ENCODE data around the gene DEPP1. TPM values are rescaled to one million over a fixed set of nuclear protein-coding genes. Genes with fewer than 3 reads are reported as not detected.

Gene DEPP1
- total RNA-seq, 1 donor from 2014 or later: 309 TPM

GRCh38 chr10:44937196-44938005 is 41.2 kb downstream of the DEPP1 start:
- H3K27ac ChIP-seq: no peak overlapping the region
- peak in 1 of 2 donors; percentile 62 for DNase-seq (ENCODE audit: low spot score in 2 of 2)
- TF ChIP-seq, protein P1, sequence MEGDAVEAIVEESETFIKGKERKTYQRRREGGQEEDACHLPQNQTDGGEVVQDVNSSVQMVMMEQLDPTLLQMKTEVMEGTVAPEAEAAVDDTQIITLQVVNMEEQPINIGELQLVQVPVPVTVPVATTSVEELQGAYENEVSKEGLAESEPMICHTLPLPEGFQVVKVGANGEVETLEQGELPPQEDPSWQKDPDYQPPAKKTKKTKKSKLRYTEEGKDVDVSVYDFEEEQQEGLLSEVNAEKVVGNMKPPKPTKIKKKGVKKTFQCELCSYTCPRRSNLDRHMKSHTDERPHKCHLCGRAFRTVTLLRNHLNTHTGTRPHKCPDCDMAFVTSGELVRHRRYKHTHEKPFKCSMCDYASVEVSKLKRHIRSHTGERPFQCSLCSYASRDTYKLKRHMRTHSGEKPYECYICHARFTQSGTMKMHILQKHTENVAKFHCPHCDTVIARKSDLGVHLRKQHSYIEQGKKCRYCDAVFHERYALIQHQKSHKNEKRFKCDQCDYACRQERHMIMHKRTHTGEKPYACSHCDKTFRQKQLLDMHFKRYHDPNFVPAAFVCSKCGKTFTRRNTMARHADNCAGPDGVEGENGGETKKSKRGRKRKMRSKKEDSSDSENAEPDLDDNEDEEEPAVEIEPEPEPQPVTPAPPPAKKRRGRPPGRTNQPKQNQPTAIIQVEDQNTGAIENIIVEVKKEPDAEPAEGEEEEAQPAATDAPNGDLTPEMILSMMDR (IDR thresholded peaks at IDR 0.05): no peak
- H3K27me3 ChIP-seq: no peaks in the 10 kb centered on the region
- H3K4me3 ChIP-seq: no peak overlapping the region
- no peaks in the 10 kb centered on the region for H3K9me3 ChIP-seq
- intact Hi-C loops (cut with DNase I): loop anchor here (2.0 to 10.0 kb wide), 3 partner anchors 13 to 297 kb away; no protein-coding TSS in a partner anchor
- no peaks in the 10 kb centered on the region for H3K36me3 ChIP-seq
- H3K4me1 ChIP-seq: peaks cover 4 to 17% of the 10 kb centered on the region in 2 donors

DNA sequence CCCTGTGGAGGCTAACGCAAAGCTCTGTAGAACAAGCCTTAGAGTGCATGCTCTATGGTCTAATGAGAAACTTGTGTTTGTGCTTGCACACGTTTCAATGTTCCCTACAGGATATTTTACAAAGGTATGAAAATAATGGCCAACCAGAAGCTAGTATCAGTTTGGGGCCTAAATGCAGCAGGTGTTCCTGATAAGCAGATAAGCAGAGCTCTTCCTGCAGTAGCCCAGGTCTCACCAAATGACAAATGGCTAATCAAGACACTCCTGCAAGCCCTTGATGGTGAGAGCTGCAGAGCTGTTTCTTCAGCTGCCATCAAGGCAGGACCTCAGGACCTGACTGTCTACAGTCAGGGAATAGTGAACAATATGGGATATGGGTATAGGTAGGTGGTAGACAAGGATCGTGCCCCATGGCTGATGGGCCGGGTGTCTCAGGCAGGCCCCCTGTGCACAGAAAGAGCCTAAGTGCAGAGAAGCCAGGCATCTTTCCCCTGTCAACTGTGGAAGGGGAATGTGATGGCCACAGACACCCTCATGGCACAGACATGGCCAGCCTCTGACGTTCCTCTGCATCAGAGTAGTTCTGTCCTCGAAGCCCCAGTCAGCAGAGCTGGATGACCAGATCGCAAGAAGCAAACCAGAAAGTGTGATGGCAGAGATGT is 42.2 kb downstream of the DEPP1 start:
- no peaks in the 10 kb centered on the region for H3K36me3 ChIP-seq
- H3K4me1 ChIP-seq: peaks cover 4 to 17% of the 10 kb centered on the region in 2 donors
- H3K4me3 ChIP-seq: no peak overlapping the region
- H3K27ac ChIP-seq: peak overlapping the region in 1 of 2 donors; percentile 59
- intact Hi-C loops (cut with DNase I): loop anchor here (2.0 to 10.0 kb wide), 3 partner anchors 14 to 298 kb away; no protein-coding TSS in a partner anchor
- peak in 1 of 2 donors; percentile 43 for DNase-seq (ENCODE audit: low spot score in 2 of 2)
- H3K27me3 ChIP-seq: no peaks in the 10 kb centered on the region
- H3K9me3 ChIP-seq: no peaks in the 10 kb centered on the region
- TF ChIP-seq, protein P1 (IDR thresholded peaks at IDR 0.05): no peak

DNA sequence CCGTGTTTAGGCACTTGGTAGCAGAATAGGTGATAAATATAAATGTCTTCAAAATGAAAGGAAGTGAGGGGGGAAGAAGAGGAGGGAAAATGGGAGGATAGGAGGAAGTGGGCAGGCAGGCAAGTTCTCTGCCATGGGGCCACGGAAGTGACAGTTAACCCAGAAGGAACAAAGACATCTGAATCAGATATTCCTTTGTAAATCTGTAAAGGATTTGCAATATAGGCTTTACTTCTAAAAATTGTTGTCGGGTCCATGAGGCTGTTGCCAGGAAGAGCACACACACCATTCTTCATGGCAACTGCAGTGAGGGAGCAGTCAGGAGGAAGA is 42.7 kb downstream of the DEPP1 start:
- DNase-seq (ENCODE audit: low spot score in 2 of 2): no peak

GRCh38 chr10:44935201-44935965 is 43.2 kb downstream of the DEPP1 start:
- no peaks in the 10 kb centered on the region for H3K27me3 ChIP-seq
- H3K27ac ChIP-seq: peak overlapping the region; percentile 17 to 59
- H3K4me1 ChIP-seq: peaks cover 4 to 17% of the 10 kb centered on the region in 2 donors
- peak in 1 of 2 donors; percentile 78 for DNase-seq (ENCODE audit: low spot score in 2 of 2)
- intact Hi-C loops (cut with DNase I): loop anchor here (10.0 kb wide), 2 partner anchors 249 to 299 kb away; no protein-coding TSS in a partner anchor
- H3K9me3 ChIP-seq: no peaks in the 10 kb centered on the region
- TF ChIP-seq, protein P1 (IDR thresholded peaks at IDR 0.05): no peak
- H3K36me3 ChIP-seq: no peaks in the 10 kb centered on the region
- no peak overlapping the region for H3K4me3 ChIP-seq

More for the DNA sequence above, 42.7 kb downstream of the DEPP1 start:
- Histone ChIP-seq H3K27ac (peak overlapping the region; percentile 17 to 59), H3K4me1 (peaks cover 4 to 17% of the 10 kb centered on the region in 2 donors), H3K27me3 (no peaks in the 10 kb centered on the region), H3K36me3 (no peaks in the 10 kb centered on the region), H3K9me3 (no peaks in the 10 kb centered on the region), H3K4me3 (no peak overlapping the region)
- intact Hi-C loops (cut with DNase I): loop anchor here (2.0 to 10.0 kb wide), 3 partner anchors 15 to 299 kb away; no protein-coding TSS in a partner anchor
- TF ChIP-seq, protein P1 (IDR thresholded peaks at IDR 0.05): no peak
